Activated CD4-positive, alpha-beta T cell treated with anti-CD3 and anti-CD28 coated beads for 1 hour (primary cell): ENCODE results near the gene EPHB2.

ENCODE experiments used
- DNase-seq: peaks from one replicate; pipeline ENCODE4 v3.0.0-alpha.2; 2020

The EPHB2 gene

GRCh38 chr1:22722901-22723550 is 12.4 kb downstream of the EPHB2 start:
- no peak for DNase-seq

- no peak for DNase-seq
Measured at GRCh38 chr1:22727873-22728272, 17.2 kb downstream of the EPHB2 start.

GRCh38 chr1:22728751-22729399 is 18.2 kb downstream of the EPHB2 start:
- DNase-seq: no peak

- no peak for DNase-seq
Measured at GRCh38 chr1:22729400-22729773, 18.7 kb downstream of the EPHB2 start.

GRCh38 chr1:22729912-22730311 is 19.3 kb downstream of the EPHB2 start:
- no peak for DNase-seq

- DNase-seq: no peak
Measured at GRCh38 chr1:22731924-22732720, 21.5 kb downstream of the EPHB2 start.

GRCh38 chr1:22733643-22734042 is 23.0 kb downstream of the EPHB2 start:
- no peak for DNase-seq

- no peak for DNase-seq
Measured at GRCh38 chr1:22736501-22737080, 26.0 kb downstream of the EPHB2 start.

- no peak for DNase-seq
Measured at GRCh38 chr1:22737374-22738068, 26.9 kb downstream of the EPHB2 start.

GRCh38 chr1:22738069-22738435 is 27.4 kb downstream of the EPHB2 start:
- DNase-seq: no peak

GRCh38 chr1:22738522-22738921 is 27.9 kb downstream of the EPHB2 start:
- no peak for DNase-seq

GRCh38 chr1:22739648-22740385 is 29.2 kb downstream of the EPHB2 start:
- no peak for DNase-seq

- DNase-seq: no peak
Measured at GRCh38 chr1:22741118-22741517, 30.5 kb downstream of the EPHB2 start.

GRCh38 chr1:22745669-22746585 is 35.3 kb downstream of the EPHB2 start:
- DNase-seq: no peak

GRCh38 chr1:22747021-22747734 is 36.5 kb downstream of the EPHB2 start:
- no peak for DNase-seq

GRCh38 chr1:22747735-22748073 is 37.1 kb downstream of the EPHB2 start:
- DNase-seq: no peak

- DNase-seq: no peak
Measured at GRCh38 chr1:22749503-22749902, 38.9 kb downstream of the EPHB2 start.

GRCh38 chr1:22749919-22750684 is 39.5 kb downstream of the EPHB2 start:
- no peak for DNase-seq

- DNase-seq: no peak
Measured at GRCh38 chr1:22750685-22751051, 40.0 kb downstream of the EPHB2 start.

- no peak for DNase-seq
Measured at GRCh38 chr1:22751124-22751531, 40.5 kb downstream of the EPHB2 start.
